DMS114 treated with DMSO at 0.1 percent for 48 hours (cell line): Measurements from ENCODE around the gene SZRD1.

Source experiments
- DNase-seq: peaks from one replicate; lab custom pipeline; 2025; ENCODE audit not compliant: unreplicated experiment; lab: John Stamatoyannopoulos, UW

Gene SZRD1

DNA sequence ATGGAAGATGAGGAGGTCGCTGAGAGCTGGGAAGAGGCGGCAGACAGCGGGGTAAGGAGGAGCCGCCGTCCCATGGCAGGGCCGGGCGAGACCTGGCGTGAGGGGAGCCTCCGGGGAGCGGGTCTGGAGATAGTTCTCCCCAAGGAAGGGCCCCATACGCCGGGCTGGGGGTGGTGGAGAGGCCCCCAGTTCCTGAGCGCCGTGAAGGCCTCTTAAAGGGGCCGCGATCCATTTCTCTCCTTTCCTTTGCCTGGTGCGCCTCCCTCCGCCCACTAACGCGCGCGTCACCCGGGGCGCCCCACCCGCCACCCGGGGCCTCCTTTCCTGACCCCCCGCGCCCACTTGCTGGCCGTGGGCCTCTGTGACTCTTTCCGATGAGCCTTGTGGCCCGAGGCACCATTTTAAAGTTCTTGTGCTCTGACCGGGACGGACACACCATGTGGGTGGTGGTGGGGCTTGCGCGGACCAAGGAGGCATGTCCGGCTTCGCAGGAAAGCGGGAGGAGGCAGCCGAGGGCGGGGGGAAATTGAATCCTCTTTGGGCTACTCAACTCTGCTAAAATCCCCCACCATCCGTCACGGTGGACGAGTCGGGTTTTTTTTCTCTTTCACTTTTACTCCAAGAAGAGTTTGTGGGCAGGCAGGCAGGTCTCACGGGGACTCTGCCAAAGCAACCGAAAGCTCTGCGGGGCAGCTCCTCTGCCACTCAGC is 371 bp downstream of the SZRD1 start:
- peak; percentile 83 for DNase-seq

DNA sequence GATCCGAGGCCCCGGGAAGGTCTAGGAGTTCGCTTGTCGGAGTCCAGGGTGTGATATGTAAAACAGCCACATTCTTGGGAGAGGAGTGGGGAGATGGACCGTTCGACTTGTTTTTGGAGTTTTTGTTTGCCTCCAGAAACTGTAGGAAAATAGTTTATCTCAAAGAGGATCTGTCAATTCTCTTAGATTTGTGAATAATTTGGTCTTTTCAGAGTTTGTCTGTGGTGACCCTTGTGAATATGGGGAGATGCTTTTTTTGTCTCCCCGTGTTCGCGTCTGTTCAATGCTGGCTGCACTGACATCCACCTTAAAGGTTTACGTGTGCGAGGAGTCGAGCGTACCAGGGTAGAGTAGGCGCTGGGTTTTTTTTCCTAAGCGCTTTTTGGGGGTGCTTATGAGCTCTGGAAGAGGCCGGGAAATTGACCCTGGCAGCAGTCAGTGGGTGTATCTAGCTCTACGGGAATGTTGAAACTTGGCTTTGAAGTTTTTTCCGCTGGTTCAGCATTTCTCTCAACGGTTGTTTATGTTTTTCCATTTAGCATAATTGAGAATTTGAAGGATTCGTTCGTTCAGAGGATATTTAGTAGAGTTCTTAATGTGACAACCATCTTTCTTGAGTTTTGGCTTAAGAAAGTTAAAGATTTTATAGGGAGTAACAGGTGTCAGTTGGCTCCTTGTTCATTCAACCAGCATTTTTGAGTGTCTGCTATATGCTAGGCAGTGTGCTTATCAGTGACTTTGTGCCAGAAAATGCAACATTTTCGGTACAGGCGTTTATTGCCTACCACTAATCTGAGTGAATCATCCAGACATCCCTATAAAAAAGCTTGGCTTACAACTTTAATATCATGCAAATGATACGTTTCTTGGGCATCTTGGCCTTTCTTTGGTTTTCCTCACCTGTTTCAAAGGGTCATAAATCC is 1.2 kb downstream of the SZRD1 start:
- DNase-seq, result no peak

DNA sequence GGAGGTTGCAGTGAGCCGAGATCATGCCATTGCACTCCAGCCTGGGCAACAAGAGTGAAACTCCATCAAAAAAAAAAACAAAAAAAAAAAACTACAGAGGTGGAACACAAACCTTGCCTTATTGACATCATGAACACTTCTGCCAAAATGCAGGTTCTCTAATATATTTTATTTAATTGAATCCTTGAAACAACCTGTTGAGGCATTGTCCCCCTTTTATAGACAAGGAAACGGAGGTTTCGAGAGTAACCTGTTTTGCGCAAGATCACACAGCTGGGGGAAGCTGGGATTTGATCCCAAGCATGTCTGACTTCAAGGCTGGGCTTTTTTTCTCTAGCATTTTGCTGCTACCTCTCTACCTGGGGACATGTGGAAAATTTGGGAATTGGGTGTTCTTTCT is 2.8 kb downstream of the SZRD1 start:
- DNase-seq, result no peak

DNA sequence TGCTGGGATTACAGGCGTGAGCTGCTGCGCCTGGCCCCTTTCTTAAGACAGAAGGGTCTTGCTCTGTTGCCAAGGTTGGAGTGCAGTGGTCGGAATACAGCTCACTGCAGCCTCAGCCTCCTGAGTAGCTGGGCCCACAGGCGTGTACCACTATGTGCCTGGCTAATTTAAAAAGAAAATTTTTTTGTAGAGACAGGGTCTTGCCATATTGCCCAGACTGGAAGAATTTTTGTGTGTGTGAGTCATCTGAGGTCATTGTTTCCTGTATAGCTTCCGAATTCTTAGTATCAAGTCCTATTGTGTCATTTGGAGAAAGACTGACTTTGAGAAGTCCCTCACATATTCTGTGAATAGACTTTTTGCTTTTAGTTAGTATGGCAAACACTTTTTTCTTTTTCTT is 4.7 kb downstream of the SZRD1 start:
- DNase-seq, result no peak

DNA sequence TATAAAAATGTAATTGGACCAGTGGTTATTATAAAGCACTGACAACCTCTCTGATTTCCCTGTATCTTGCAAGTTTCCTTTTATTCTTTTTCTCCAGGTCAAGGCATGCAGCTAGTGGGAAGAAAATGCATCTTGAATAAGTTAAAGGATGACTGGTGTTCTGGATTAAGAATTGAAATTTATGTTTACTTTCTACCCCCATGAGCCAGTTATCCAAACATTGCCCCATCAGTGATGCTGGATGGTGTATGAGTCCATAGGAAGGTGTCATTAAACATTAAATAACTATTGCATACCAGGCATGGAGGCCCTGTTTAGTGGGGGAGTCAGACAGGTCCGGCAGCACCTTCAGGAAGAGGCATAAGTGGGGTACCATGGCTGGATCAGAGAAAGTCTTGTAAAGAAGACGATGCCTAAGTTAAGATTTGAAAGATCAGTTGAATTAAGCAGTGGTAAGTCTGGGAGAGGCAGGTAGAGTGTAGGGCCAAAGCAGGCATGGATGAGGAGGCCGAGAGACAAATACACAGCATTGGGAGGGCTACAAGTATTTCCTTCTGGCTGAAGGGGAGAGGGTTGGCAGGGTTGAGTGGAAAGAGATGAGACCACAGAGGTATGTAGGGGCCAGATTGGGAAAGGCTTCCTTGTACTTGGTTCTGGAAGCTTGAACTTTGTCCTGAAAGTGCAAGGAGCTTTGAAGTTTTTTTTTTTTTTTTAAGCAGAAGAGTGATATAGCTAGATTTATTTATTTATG is 5.7 kb downstream of the SZRD1 start:
- DNase-seq, result no peak

DNA sequence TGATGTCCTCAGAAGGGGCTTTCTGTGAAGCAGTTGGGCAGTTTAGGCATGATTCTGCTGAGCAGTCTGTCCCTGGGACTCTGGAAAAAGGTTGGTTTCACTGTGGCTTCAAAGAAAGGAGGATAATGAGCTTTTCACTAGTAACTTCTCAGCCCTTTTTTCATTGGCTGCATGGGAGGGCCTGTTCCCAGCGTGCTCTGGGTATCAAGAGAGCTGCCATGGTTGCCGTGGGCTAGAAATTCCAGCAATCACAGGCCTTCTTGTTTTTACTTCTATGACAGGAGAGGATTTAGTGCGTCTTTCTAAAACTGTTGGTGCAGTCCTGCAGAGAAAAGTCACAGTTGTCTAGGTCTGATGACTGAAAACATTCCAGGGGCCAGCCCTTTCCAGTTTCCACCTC is 7.2 kb downstream of the SZRD1 start:
- DNase-seq, result no peak

DNA sequence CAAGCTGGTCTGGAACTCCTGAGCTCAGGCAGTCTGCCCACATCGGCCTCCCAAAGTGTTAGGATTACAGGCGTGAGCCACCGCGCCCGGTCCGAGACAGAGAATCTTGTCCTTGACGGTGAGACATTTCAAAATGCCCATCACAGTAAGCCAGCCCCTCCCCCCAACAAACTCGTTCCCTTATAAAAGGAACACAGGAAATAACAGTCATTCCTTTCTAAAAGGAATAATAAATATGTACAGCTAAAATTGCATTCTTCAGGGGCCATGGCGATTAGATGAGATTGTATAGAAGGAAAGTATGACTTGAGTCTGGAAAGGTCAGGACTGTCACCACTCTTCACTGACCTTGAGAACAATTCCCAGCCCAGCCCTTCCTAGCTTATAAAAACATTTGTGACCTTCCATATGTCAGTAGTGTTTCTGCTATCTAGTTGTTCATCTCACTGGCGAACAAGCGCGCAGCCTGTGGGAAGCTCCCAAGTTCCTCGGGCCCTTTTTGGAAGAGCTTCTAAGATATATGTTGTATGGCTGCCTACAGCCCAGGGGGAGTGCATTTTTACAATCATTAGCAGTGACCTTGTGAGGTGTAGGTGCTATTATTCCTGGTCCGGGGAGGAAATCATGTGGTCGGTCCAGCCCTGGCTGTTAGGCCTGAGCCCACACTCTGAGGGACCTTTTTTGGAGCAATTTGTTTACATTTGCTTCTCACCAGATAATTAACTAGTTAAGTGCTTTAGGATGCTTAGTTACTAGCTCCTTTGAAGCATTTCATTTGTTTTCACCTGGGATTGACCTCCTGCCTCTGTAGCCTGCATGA is 8.7 kb downstream of the SZRD1 start:
- DNase-seq, result no peak

DNA sequence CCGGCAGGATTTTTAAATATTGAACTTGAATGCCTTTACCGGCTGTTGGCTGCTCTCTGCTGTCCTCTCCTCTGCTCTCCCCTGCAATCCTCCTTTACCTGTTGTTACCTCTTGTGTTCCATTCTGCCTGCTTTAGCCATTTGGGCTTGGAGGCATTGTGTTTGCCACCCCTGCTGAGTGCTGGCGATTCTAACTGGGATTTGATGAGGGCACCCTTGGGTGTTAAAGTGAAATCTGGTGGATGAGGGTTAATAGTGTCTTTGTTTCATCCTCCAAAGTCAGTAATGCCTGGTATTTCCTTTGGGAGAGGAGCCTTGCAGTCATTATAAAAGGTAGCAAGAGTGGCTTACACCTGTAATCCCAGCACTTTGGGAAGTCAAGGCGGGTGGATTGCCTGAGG is 9.9 kb downstream of the SZRD1 start:
- no peak for DNase-seq

DNA sequence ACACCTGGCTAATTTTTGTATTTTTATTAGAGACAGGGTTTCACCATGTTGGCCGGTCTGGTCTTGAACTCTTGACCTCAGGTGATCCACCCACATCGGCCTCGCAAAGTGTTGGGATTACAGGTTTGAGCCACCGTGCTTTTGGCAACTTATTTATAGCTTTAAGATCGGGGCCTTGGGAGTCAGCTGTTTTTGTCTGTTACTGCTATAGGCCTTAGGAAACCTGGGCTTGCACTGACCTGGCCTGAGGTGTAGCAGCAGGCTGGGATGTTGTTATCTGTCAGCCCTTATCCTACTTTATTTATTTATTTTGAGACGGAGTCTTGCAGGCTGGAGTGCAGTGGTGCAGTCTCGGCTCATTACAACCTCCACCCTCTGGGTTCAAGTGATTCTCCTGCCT is 11.4 kb downstream of the SZRD1 start:
- DNase-seq, result no peak

DNA sequence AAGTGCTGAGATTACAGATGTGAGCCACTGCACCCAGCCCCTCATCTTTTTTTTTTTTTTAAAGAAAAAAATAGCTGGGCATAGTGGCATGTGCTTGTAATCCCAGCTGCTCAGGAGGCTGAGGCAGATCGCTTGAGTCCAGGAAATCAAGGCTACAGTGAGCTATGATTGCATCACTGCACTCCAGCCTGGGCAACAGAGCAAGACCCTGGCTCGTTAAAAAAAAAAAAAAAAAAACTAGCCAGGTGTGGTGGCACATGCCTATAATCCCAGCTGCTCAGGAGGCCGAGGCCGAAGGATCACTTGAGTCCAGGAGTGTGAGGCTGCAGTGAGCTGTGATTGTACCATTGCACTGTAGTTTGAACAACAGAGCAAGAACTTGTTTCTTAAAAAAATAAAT is 13.8 kb downstream of the SZRD1 start:
- DNase-seq, result no peak

DNA sequence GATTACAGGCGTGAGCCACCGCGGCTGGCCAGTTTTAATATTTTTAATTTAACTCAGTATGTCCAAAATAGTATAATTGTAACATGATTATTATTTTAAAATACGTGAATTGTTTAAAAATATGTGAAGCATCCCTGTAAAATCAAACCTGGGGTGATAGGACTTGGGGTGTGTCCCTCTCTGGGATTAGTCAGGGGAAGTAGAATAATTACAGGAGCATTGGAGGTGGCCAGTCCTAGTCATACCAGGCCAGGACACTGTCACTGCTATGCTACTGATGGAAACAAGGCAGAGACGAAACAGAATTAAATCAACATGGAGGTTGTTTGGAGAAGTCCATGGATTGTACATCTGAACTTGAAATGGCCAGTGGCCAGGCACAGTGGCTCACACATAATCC is 16.8 kb downstream of the SZRD1 start:
- DNase-seq, result no peak

DNA sequence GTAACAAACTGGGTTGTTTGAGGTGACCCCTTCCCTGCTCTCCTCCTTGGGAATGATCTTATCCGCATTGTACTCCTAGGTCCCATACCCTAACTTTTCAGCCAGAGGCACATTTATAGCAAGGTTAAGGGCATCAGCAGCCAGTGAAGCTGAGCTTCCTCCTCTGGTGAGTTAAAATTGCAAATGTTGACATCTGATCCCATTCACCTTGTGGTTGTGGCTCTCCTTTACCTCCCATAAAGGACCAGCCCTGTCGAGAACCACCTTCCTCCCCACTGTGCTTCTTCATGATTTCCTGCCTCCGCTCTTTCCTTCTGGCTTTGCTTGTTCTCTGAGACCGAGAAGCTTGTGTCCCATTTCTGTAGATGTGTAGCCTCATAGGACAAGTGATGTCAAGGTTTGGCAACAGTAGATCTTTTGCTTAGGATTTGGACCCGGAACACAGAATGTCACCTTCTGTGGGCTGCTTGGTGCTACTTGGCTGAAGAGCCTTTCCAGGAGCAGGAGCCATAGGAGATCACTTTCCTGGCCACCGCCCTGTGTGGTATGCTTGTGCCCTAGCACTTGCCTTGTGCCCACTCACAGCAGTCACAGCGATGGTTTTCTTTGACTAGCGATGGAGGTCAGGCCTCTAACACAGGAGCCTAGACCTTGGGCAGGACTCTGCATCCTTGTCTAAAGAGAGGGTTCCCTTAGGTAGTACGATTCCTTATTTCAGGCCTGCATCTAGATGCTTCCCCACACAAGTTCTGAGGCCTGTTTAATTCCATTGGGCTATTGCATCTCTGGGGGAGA is 18.8 kb downstream of the SZRD1 start:
- DNase-seq, result no peak

DNA sequence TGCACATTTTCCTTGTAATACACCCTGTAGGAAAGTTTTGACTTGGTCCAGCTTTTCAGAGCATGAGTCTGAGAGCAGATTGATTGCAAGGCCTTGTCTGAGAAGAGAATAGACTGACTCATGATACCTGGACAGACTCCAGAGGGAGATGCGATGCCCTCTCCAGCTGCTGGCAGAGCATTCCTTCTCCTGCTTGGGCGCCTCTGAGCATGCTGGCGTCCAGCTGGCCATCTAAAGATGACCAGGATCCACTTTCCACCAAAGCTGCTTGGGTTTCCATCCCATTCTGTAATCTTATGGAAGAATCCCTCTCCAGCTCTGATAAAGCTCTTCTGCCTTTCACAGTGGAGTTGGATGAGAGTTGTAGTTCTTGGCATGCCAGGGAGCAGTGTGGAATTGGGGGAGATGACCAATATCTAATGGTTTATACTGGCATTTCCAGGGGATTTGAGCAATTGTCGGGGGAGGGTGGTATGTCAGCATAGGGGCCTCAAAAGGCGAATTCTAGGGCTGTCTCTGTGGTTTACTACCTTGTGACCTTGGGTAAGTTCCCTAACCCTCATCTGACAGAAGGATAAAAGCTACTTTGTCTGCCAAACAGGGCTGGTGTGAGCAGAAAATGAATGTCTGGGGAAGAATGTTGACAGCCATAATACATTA is 19.5 kb downstream of the SZRD1 start:
- no peak for DNase-seq

DNA sequence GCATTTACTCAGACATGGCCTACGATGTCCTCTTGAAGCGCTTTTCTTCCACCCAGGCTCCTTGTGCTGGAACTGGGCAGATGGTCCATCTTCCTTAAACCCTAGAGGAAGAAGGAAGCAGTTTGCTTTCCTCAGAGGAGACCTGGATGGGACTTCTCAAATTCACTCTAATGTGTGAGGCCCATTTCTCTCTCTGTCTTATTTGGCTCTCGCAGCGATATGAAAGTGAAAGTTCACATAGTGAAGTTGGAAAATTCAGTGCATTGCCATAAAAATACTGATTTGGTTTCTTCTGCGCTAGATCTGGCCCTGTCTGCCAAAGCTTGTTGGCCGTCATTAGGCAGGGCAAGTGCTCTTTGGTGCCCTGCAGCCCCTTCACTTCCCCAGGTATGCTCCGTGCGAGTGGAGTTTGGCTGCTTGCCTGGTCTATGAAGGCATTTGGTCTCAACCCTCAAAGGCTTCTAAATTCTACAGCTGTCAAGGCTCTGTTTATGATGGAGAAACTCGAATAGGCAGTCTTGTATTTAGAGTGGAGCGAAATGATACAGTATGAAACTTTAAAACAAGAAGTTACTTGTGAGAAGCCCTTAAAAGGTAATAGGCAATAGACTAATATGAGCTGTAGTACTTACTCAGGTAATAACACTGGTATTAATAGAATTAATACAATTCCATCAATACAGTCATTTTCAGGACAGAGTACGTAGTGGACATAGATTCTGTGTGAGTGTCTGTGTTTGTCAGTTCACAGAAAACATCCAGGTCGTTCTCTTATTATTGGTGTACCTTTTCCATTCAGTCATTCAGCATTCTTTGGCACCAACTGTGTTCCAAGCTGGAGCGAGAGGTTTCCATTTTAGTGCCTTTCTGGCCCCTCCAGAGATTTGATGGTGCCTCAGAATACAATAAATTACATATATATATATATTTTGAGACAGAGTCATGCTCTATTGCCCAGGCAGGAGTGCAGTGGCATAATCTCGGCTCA is 20.5 kb downstream of the SZRD1 start:
- no peak for DNase-seq

DNA sequence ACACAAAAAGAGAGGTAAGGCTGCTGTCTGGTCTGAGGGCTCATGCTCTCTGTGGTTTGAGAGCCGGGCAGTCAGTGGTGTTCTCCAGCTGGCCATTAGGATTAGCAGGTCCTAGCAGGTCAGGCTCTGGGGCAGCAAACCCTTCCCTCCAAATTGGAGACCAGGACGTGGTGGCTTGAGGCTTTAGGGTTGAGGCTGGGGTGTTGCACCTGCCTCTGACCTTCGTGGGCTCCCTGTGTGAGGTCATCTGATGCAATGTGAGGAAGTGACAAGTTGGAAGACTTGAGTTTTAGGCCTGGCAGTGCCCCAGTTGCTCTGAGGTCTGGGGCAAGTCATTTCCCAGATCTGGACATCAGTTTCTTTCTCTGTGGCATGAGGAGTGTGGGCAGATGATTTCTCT is 24.4 kb downstream of the SZRD1 start:
- DNase-seq, result no peak

DNA sequence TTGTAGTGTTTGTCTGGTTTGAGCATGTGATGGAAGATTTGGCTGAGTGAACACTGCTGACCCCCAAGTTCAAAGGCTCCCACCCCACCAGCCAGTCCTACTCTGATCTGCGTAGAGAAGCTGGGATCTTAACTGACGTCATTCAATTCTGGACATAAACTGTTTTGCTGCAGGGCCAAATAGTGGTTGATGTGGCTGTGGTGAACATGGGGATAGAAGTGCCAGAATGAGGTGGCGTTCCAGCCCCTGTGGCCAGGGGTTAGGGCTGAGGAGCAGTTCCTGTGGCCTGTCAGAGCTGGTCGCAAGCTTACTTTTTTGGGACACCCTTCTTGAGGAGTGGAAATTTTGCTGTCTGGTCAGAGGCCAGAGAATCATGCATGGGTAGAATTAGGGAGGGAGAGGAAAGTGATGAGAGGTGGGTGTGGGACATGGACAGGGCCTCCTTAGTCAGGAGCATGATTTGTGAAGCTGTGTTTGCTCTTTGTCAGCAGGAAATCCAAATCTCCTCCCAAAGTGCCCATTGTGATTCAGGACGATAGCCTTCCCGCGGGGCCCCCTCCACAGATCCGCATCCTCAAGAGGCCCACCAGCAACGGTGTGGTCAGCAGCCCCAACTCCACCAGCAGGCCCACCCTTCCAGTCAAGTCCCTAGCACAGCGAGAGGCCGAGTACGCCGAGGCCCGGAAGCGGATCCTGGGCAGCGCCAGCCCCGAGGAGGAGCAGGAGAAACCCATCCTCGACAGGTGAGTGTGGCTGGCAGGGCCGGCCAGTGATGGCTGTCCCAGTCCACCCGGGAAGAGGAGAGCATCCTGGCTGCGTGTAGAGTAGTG is 25.9 kb downstream of the SZRD1 start:
- no peak for DNase-seq
